Activated naive CD8-positive, alpha-beta T cell treated with anti-CD3 and anti-CD28 coated beads, Interleukin-2, amount 10 ng/mL, durations not matched to agents 7 days and 5 days (primary cell): ENCODE data around the gene LHFPL4. TPM values are rescaled to one million over a fixed set of nuclear protein-coding genes. Genes with fewer than 3 reads are reported as not detected.
"Not testable (repeated sequence)": the region's sequence is repeated elsewhere in the genome, so short reads cannot be mapped to it uniquely, and the experiment has no call there.

Experiments used
- ATAC-seq: fragments of 150-1000 bp; cut with Tn5 transposase; one replicate; pipeline ENCODE4 v1.10.0; 2021; ENCODE audit warnings: low read depth, moderate library complexity
- POLR2A ChIA-PET: fragments of 350-600 bp; sonication (Branson Sonifier 250); formaldehyde crosslinking; loops from one replicate; lab custom pipeline; 2021; ENCODE audit warnings: antibody characterized with exemption; lab: Charles Lee
- DNase-seq: peaks from one replicate; pipeline ENCODE4 v3.0.0; 2021
- H3K27ac Mint-ChIP-seq: one replicate; pipeline ENCODE4 v1.8.0; 2022; ENCODE audit warnings: mild to moderate bottlenecking, mixed read lengths
- H3K27me3 Mint-ChIP-seq: one replicate; pipeline ENCODE4 v1.8.0; 2022; ENCODE audit warnings: mild to moderate bottlenecking, moderate library complexity, mixed read lengths
- H3K36me3 Mint-ChIP-seq: one replicate; pipeline ENCODE4 v1.8.0; 2021; ENCODE audit warnings: mild to moderate bottlenecking, mixed read lengths
- H3K4me1 Mint-ChIP-seq: one replicate; pipeline ENCODE4 v1.8.0; 2021; ENCODE audit warnings: mixed read lengths
- H3K4me3 Mint-ChIP-seq: one replicate; pipeline ENCODE4 v1.8.0; 2022; ENCODE audit warnings: mild to moderate bottlenecking, moderate library complexity, mixed read lengths
- H3K9me3 Mint-ChIP-seq: one replicate; pipeline ENCODE4 v1.8.0; 2021; ENCODE audit warnings: mixed read lengths
- total RNA-seq, 2 experiments: library from RNA; stranded (reverse); gene quantifications; one replicate each; pipeline ENCODE4 v1.2.3, GENCODE V29; 2021

The LHFPL4 gene
- total RNA-seq, 2 experiments from 2014 or later = not detected

- Mint-ChIP-seq H3K4me3 (no peak overlapping the region), H3K4me1 (no peaks in the 10 kb centered on the region), H3K9me3 (peaks cover 7% of the 10 kb centered on the region), H3K36me3 (no peaks in the 10 kb centered on the region), H3K27me3 (peaks cover 6% of the 10 kb centered on the region), H3K27ac (no peak overlapping the region)
- no peak for DNase-seq
- POLR2A ChIA-PET = no interaction called here
- no peak for ATAC-seq
Measured at GRCh38 chr3:9565316-9565715, 11.7 kb upstream of the LHFPL4 start.

- H3K9me3 Mint-ChIP-seq = peaks cover 6% of the 10 kb centered on the region
- POLR2A ChIA-PET = no interaction called here
- no peak overlapping the region for H3K4me3 Mint-ChIP-seq
- H3K4me1 Mint-ChIP-seq = no peaks in the 10 kb centered on the region
- ATAC-seq = no peak
- no peak overlapping the region for H3K27ac Mint-ChIP-seq
- no peaks in the 10 kb centered on the region for H3K36me3 Mint-ChIP-seq
- peaks cover 6% of the 10 kb centered on the region for H3K27me3 Mint-ChIP-seq
- no peak for DNase-seq
Measured at GRCh38 chr3:9563851-9564250, 10.2 kb upstream of the LHFPL4 start.

GRCh38 chr3:9560056-9560455 lies 6.4 kb upstream of the LHFPL4 start:
- H3K4me3 Mint-ChIP-seq, H3K36me3 Mint-ChIP-seq, ATAC-seq, H3K9me3 Mint-ChIP-seq, POLR2A ChIA-PET, H3K27ac Mint-ChIP-seq, H3K4me1 Mint-ChIP-seq, DNase-seq: not testable (repeated sequence)
- H3K27me3 Mint-ChIP-seq = peaks cover 14% of the 10 kb centered on the region

- H3K36me3 Mint-ChIP-seq = peaks cover 4% of the 10 kb centered on the region
- peaks cover 5% of the 10 kb centered on the region for H3K9me3 Mint-ChIP-seq
- ATAC-seq (no peak), DNase-seq (no peak)
- no peak overlapping the region for H3K4me3 Mint-ChIP-seq
- H3K27ac Mint-ChIP-seq = no peak overlapping the region
- POLR2A ChIA-PET = no interaction called here
- H3K27me3 Mint-ChIP-seq = peaks cover 42% of the 10 kb centered on the region
- peaks cover 8% of the 10 kb centered on the region for H3K4me1 Mint-ChIP-seq
Measured at GRCh38 chr3:9553948-9554513, 409 bp upstream of the LHFPL4 start.

GRCh38 chr3:9552252-9552999 lies 1.2 kb downstream of the LHFPL4 start:
- peak; percentile 52 for ATAC-seq
- DNase-seq = peak; percentile 66
- Mint-ChIP-seq H3K27me3 (peaks cover 42% of the 10 kb centered on the region), H3K9me3 (peaks cover 5% of the 10 kb centered on the region), H3K27ac (no peak overlapping the region), H3K4me3 (peak overlapping the region; percentile 10), H3K36me3 (peaks cover 4% of the 10 kb centered on the region), H3K4me1 (peaks cover 8% of the 10 kb centered on the region)
- POLR2A ChIA-PET = no interaction called here

- POLR2A ChIA-PET = no interaction called here
- no peak overlapping the region for H3K27ac Mint-ChIP-seq
- H3K4me3 Mint-ChIP-seq = no peak overlapping the region
- peaks cover 39% of the 10 kb centered on the region for H3K27me3 Mint-ChIP-seq
- peaks cover 8% of the 10 kb centered on the region for H3K4me1 Mint-ChIP-seq
- ATAC-seq (no peak), DNase-seq (no peak)
- peaks cover 5% of the 10 kb centered on the region for H3K9me3 Mint-ChIP-seq
- peaks cover 4% of the 10 kb centered on the region for H3K36me3 Mint-ChIP-seq
Measured at GRCh38 chr3:9550999-9551398, 2.6 kb downstream of the LHFPL4 start.

- Mint-ChIP-seq H3K4me1 (peaks cover 8% of the 10 kb centered on the region), H3K27me3 (peaks cover 26% of the 10 kb centered on the region), H3K27ac (no peak overlapping the region), H3K4me3 (no peak overlapping the region), H3K9me3 (peaks cover 5% of the 10 kb centered on the region), H3K36me3 (peaks cover 4% of the 10 kb centered on the region)
- POLR2A ChIA-PET = no interaction called here
- DNase-seq = no peak
- ATAC-seq = no peak
Measured at GRCh38 chr3:9549600-9549999, 4.0 kb downstream of the LHFPL4 start.

GRCh38 chr3:9548991-9549390 lies 4.6 kb downstream of the LHFPL4 start:
- POLR2A ChIA-PET = no interaction called here
- no peak for ATAC-seq
- DNase-seq = no peak
- no peak overlapping the region for H3K4me3 Mint-ChIP-seq
- peaks cover 5% of the 10 kb centered on the region for H3K9me3 Mint-ChIP-seq
- no peak overlapping the region for H3K27ac Mint-ChIP-seq
- peaks cover 8% of the 10 kb centered on the region for H3K4me1 Mint-ChIP-seq
- H3K36me3 Mint-ChIP-seq = peaks cover 4% of the 10 kb centered on the region
- H3K27me3 Mint-ChIP-seq = peaks cover 20% of the 10 kb centered on the region

- H3K36me3 Mint-ChIP-seq = no peaks in the 10 kb centered on the region
- no peak overlapping the region for H3K27ac Mint-ChIP-seq
- no peaks in the 10 kb centered on the region for H3K4me1 Mint-ChIP-seq
- no peak overlapping the region for H3K4me3 Mint-ChIP-seq
- H3K9me3 Mint-ChIP-seq = no peaks in the 10 kb centered on the region
- H3K27me3 Mint-ChIP-seq = peaks cover under 1% of the 10 kb centered on the region
- POLR2A ChIA-PET = no interaction called here
- ATAC-seq = no peak
- DNase-seq = no peak
Measured at GRCh38 chr3:9542182-9542581, 11.4 kb downstream of the LHFPL4 start.

GRCh38 chr3:9536212-9536611 lies 17.4 kb downstream of the LHFPL4 start:
- no peak for DNase-seq
- Mint-ChIP-seq H3K36me3 (no peaks in the 10 kb centered on the region), H3K4me1 (no peaks in the 10 kb centered on the region), H3K27me3 (no peaks in the 10 kb centered on the region), H3K9me3 (no peaks in the 10 kb centered on the region), H3K4me3 (no peak overlapping the region), H3K27ac (no peak overlapping the region)
- POLR2A ChIA-PET = no interaction called here
- no peak for ATAC-seq

- no peaks in the 10 kb centered on the region for H3K9me3 Mint-ChIP-seq
- POLR2A ChIA-PET = no interaction called here
Measured at GRCh38 chr3:9534429-9534828, 19.2 kb downstream of the LHFPL4 start.

GRCh38 chr3:9525078-9525477 lies 28.5 kb downstream of the LHFPL4 start:
- ATAC-seq (no peak), DNase-seq (no peak)
- POLR2A ChIA-PET = no interaction called here
- Mint-ChIP-seq H3K36me3 (no peaks in the 10 kb centered on the region), H3K27ac (no peak overlapping the region), H3K9me3 (no peaks in the 10 kb centered on the region), H3K4me1 (no peaks in the 10 kb centered on the region), H3K4me3 (no peak overlapping the region), H3K27me3 (peaks cover 28% of the 10 kb centered on the region)

More at GRCh38 chr3:9534429-9534828, 19.2 kb downstream of the LHFPL4 start:
- Mint-ChIP-seq H3K4me1 (no peaks in the 10 kb centered on the region), H3K36me3 (no peaks in the 10 kb centered on the region), H3K27me3 (no peaks in the 10 kb centered on the region), H3K27ac (no peak overlapping the region), H3K4me3 (no peak overlapping the region)
- DNase-seq (no peak), ATAC-seq (no peak)

- Mint-ChIP-seq H3K9me3 (no peaks in the 10 kb centered on the region), H3K4me1 (no peaks in the 10 kb centered on the region), H3K36me3 (no peaks in the 10 kb centered on the region), H3K27me3 (peaks cover 20% of the 10 kb centered on the region), H3K27ac (no peak overlapping the region), H3K4me3 (no peak overlapping the region)
- no peak for DNase-seq
- POLR2A ChIA-PET = no interaction called here
- no peak for ATAC-seq
Measured at GRCh38 chr3:9514956-9515355, 38.7 kb downstream of the LHFPL4 start.

- Mint-ChIP-seq H3K4me1 (no peaks in the 10 kb centered on the region), H3K36me3 (no peaks in the 10 kb centered on the region), H3K27ac (no peak overlapping the region), H3K4me3 (no peak overlapping the region), H3K27me3 (peaks cover 17% of the 10 kb centered on the region), H3K9me3 (no peaks in the 10 kb centered on the region)
- POLR2A ChIA-PET = no interaction called here
- ATAC-seq (no peak), DNase-seq (no peak)
Measured at GRCh38 chr3:9514306-9514705, 39.3 kb downstream of the LHFPL4 start.
